NCI-H226 (cell line): ENCODE results near the gene KLK8.

Source experiments
- DNase-seq: peaks from one replicate; pipeline ENCODE4 v3.0.0-alpha.2; 2015

KLK8 gene

GRCh38 chr19:51001515-51001914 lies at the start of gene KLK8:
TSS of gene KLK8 (minus strand) at chr19:51001604. CDS start at chr19:51001167, 437 bp downstream.
- DNase-seq, result peak; percentile 68

GRCh38 chr19:51047031-51047335 lies 45.6 kb upstream of the KLK8 start:
- DNase-seq, result no peak

GRCh38 chr19:51044327-51044726 lies 42.9 kb upstream of the KLK8 start:
- DNase-seq, result no peak

- no peak for DNase-seq
These were observed 42.1 kb upstream of the KLK8 start for GRCh38 chr19:51043497-51043896.

GRCh38 chr19:51040151-51040550 lies 38.7 kb upstream of the KLK8 start:
- DNase-seq, result no peak

- no peak for DNase-seq
These were observed 35.1 kb upstream of the KLK8 start for GRCh38 chr19:51036519-51036918.

- DNase-seq, result no peak
These were observed 33.3 kb upstream of the KLK8 start, which contains the start of gene KLK12 for GRCh38 chr19:51034704-51035103. TSS of gene KLK12 (minus strand) at chr19:51035002. CDS start at chr19:51034621, 381 bp downstream.

GRCh38 chr19:51031880-51032225 lies 30.4 kb upstream of the KLK8 start:
- no peak for DNase-seq

GRCh38 chr19:51031220-51031879 lies 29.9 kb upstream of the KLK8 start:
- no peak for DNase-seq

- DNase-seq, result no peak
These were observed 29.2 kb upstream of the KLK8 start for GRCh38 chr19:51030631-51031030.

GRCh38 chr19:51029718-51030117 lies 28.3 kb upstream of the KLK8 start:
- peak; percentile 7 for DNase-seq

- DNase-seq, result no peak
These were observed 26.5 kb upstream of the KLK8 start for GRCh38 chr19:51027873-51028272.

GRCh38 chr19:51027126-51027806 lies 25.9 kb upstream of the KLK8 start:
- DNase-seq, result no peak

- DNase-seq, result peak; percentile 81
These were observed 25.1 kb upstream of the KLK8 start, which contains the start of gene KLK11 for GRCh38 chr19:51026554-51026831. TSS of gene KLK11 (minus strand) at chr19:51026616. CDS start at chr19:51025631, 985 bp downstream.

- DNase-seq, result peak; percentile 64
These were observed 24.6 kb upstream of the KLK8 start for GRCh38 chr19:51025809-51026553.

GRCh38 chr19:51025401-51025800 lies 24.0 kb upstream of the KLK8 start:
- no peak for DNase-seq

- DNase-seq, result no peak
These were observed 23.5 kb upstream of the KLK8 start for GRCh38 chr19:51024924-51025323.

GRCh38 chr19:51023946-51024345 lies 22.5 kb upstream of the KLK8 start:
- DNase-seq, result no peak

- DNase-seq, result no peak
These were observed 21.1 kb upstream of the KLK8 start for GRCh38 chr19:51022526-51022925.

- peak; percentile 31 for DNase-seq
These were observed 19.7 kb upstream of the KLK8 start for GRCh38 chr19:51020988-51021651.

- DNase-seq, result peak; percentile 85
These were observed 18.1 kb upstream of the KLK8 start, which contains the start of gene KLK10 for GRCh38 chr19:51019544-51019925. TSS of gene KLK10 (minus strand) at chr19:51019709. CDS start at chr19:51019130, 579 bp downstream.

- peak; percentile 79 for DNase-seq
These were observed 17.5 kb upstream of the KLK8 start for GRCh38 chr19:51018745-51019543.
